Stimulated activated CD8-positive, alpha-beta memory T cell treated with anti-CD3 and anti-CD28 coated beads, Interleukin-7, amount 100 ng/mL, for 4 hours (primary cell): ENCODE results near the gene TFF3.
A peak's percentile ranks its signal among the peaks of the same experiment; 100 is the strongest.

Source experiments
- DNase-seq, 2 donors: peaks; one replicate each; pipeline ENCODE4 v3.0.0-alpha.2; 2020; ENCODE audit warnings: low read depth in 2 of 2

The TFF3 gene

DNA sequence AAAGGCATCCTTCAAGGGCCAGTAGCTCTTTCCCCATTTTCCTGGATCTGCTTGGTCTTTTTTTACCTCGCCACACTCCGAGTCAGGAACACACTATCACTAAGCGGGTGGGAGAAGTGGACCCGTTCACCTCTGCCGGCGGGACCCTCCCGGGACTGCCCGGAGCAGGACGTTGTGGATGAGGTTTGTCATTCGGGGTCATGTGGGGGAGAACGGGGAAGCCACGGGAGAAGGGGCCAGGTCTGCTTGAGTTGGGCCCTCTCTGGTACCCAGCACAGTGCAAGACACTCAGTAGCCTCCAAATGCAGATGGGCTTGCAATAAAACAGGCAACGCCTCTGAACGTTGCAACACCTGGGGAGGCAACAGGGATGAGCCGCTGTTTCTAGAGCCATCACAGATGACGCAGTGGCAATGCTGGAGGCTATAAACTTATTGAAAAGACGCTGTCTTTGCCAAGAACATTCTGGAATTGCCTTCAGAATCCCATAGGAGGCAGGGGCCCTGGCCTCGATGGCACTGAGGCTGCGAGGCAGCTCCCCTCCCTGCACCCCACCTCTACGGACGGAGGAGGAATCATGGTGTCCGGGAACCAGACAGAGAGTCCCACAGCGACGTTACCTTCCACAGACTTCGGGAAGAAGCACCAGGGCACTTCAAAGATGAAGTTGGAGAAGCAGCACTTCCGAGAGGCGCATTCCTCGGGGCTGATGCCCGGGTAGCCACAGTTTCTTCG lies 31.8 kb upstream of the TFF3 start:
- DNase-seq: no peak

DNA sequence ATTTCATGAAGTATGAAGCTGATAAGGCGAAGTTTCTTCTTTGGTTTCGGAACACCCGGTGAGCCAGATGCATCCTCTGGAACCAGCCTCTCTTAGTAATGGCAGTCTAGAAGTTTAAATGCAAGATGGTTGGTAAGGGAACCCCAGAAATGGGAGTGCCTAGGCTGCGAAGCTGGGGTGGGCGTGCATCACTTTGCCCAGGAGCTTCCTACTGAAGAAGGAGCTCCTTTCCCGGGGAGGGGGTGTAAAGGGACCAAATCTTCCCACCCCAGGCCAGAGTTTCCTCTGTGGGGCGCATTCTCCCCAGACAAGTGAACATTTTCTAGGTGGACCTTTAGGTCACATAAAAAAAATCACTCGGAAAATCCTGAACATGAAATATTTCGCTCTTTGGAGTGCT lies 31.2 kb upstream of the TFF3 start:
- no peak for DNase-seq

DNA sequence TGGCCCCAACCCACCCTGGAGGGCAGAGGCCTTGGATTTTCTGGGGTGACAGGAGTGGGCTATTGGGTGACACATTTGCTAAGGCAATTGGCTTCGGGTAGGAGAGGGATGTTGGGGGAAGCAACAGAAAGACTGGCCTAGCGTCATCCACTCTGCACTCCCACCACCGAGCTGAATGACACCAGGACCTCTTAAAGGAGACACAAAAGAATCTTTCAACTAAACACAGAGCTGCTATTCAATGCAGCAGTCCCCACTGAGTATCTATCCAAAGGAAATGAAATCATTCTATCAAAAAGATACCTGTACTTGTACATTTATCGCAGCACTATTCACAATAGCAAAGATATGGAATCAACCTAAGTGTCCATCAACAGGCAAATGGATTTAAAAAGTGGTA lies 29.4 kb upstream of the TFF3 start:
- DNase-seq: no peak

DNA sequence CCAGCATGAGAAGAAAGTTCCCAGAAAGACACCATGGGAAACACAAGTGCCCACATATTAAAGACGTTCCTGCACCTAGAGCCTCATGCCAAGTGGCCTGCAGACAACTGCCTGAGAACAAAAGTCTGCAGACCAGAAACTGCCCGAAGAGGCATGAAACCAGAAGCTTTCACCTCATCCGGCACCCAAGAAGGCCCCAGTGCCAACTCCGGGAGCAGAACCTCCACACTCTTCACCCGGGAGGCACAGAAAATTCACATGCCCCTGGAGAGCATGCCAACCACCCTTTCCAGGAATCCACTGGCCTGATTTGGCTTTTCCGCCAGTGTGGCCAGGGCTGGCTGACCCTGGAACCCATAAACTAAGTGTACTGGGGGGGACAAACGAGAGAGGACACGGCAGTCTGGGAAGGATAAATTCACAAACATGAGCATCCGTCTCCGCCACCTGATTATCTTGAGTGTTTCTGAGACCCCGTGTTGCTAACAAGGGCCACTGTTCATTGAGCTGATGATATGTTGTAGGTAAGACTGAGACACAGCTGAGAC lies 28.8 kb upstream of the TFF3 start:
- no peak for DNase-seq

DNA sequence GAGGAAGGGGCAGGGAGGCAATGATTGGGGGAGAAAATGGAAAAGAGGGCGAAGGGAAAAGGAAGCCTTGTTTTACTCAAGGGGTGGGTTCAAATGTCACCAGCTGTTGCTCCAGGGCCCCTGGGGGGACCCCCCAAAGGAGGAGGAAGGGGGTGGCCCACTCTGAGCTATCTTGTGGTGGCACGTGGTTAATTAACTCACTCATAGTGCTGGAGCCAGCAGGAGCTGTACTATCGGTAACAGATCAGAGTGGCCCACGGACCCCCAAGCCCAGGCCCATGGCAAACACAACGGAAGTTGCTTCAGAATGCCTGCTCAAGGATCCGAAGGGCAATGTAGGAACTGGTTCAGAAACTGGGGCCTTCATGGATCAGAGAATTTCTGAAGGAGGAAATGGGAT lies 28.3 kb upstream of the TFF3 start:
- no peak for DNase-seq

DNA sequence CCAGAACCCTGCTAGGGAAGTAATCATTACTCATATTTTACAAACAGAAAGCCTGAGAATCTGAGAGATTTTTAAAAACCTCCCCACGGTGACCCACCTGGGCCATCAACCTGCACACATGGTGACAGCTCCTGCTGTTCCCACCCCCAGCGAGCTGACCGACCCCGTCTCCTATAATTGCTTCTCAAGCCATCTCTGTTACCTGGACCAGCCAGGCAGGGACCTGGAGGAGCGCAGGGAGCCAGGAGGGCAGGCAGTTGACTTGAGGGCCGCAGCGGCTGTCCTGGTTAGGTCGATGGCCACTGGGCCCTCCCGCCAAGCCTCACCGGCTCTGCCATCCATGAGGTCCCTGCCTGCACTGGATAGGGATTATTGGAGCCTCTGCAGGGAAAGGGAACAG lies 27.9 kb upstream of the TFF3 start:
- no peak for DNase-seq

DNA sequence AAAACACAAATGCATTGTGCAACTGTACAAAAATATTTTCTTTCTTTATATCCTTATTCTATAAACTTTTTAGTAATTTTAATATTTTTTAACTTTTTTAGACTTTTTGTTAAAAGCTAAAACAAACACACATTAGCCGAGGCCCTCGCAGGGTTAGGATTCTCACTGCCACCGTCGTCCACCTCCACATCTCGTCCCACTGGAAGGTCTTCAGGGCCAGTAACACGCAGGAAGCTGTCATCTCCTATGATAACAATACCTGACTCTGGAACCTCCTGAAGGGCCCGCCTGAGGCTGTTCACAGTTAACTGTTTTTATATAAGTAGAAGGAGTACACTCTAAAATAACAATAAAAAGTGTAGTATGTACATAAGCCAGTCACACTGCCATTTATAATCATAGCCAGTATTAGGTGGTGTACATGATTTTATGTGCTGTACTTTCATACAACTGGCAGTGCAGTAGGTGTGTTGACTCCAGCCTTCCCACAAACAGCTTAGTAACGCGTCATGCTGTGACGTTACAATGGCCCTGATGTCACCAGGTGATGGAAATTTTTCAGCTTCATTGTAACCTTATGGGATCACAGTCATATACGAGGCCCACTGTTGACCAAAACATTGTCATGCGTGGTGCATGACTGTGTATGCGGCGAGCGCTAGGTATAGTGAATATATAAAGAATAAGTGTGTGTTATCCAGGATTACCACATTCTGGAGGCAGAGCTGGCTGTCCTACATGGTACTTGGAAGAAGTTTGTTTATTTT lies 26.8 kb upstream of the TFF3 start:
- no peak for DNase-seq

DNA sequence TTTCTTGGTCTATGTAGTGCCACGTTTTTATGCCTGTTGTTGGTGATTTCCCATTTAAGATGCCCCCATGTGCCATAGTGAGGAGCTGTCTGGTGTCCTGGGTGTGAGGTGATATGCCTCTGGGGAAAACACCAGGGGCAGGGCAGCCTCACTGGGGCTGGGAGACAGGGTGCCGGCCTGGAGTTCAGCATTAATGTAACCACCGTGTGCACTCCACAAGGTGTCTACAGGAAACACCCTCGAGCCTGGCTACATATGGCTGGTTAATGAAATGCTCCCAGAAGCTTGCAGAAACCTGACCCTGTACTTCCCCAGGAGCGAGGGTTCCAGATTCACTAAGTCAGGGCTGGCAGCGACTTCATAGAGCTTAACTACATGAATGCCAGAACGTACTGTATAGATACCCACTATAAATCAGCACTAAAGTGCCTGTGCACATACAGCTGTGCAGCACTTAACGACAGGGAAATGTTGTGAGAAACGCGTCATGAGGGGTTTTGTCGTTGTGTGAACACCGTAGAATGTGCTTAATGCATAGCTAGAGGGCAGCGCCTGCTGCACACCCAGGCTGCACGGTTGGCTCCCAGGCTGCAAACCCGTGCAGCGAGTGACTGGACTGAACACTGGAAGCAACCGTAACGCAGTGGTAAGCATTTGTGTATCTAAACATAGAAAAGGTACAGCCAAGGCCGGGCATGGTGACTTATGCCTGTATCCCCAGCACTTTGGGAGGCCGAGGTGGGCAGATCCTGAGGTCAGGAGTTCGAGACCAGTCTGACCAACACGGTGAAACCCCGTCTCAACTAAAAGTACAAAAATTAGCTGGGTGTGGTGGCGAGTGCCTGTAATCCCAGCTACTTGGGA lies 25.2 kb upstream of the TFF3 start:
- DNase-seq: no peak

DNA sequence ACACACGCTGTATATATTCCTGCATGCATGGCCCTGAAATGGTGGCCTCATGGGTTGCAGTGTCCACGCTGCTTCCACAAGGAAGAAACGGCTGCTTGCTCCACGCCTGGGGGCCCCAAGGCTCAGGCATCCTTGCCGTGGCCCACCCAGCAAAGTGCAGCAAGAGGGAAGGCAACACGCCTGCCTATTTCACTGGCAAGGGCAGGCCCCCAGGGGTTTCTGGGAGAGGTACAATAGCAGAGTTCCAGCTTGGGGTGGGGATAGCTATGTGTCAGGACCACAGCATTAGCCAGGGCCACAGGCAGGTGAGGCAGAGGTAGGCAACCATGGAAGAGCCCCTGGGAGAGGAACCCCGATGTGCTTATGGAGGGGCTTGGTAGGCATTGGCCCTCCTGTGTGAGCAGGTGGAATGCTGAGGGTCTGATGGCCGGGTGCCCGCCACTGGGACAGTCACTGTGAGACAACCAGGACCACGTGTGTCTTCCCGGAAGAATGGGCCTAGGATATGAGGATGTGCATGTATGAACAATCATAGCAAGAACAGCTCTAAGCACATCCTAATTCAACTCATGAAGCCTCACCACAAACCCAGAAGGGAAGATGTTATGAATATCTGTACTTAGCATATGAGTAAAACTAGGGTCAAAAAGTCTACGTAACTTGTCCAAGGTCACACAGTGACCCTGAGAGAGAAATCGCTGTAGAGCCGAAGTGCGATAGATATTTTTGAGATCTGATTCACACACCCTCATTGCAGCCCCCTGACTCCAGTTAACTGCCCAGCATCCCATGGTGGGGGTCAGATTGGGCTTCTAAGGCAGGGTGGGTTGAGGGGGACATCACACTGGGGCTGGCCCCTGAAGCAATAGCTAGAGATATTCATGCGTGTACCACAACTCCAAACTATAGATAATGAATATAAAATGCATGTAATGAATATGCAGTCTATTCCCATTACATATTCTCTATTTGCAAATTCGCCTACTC lies 23.8 kb upstream of the TFF3 start:
- no peak for DNase-seq

DNA sequence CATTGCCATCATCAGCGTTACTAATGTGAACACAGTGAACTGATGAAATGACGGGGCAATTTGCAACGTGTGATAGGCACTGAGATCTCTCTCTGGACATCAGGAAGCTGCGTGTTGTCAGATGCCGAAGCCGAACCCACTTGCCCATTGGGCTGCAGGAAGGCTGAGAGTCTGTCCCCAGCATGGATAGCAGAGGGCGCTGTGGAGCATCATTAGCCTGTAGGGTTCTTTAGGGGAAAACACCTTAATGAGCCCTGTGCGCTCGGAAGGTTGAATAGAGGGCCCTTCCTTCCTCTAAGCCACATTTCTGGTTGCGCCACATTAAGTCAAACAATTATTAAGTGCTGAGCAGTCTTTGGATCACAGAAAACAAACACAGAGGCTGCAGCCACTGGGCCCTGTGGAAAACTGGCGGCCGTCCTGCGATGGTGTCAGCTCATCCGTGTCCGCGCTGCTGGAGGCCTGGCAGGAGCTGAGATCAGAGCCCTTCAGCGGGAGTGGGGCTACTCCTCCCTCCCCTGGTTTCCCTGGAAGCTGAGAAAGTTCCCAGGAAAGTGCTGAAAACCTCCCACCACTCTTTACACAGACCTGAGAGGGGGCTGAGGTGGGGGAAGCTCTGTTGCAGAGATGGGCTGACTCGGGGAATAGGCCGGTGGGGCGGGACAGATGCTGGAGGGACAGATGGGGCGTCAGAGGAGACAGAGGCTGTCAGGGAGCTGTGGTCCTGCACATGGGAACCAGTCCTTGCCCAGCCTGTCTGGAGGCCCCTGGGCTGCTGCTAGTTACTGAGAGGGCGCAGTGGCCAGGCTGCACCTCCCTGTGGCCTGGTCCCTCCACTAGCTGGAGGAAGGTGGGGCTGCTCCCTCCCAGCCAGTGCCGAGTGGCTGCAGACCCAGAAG lies 22.9 kb upstream of the TFF3 start:
- peak; percentile 55 to 70 for DNase-seq

DNA sequence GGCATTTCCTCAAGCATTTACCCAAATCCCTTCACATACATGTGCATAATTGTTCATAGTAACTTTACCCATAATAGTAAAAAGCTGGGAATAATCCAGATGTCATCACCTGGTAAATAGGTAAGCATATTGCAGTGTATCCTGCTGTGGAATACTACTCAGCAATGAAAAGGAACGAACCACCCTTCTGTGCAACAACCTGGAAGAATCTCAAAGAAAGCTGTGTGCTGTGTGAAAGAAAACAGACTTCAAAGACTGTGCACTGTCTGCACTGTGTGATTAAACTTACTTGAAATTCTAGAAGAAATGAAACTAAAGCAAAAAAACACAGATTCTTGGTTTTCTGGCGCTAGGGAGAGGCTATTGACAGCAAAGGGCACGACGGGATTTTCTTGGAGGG lies 22.1 kb upstream of the TFF3 start:
- DNase-seq: no peak

DNA sequence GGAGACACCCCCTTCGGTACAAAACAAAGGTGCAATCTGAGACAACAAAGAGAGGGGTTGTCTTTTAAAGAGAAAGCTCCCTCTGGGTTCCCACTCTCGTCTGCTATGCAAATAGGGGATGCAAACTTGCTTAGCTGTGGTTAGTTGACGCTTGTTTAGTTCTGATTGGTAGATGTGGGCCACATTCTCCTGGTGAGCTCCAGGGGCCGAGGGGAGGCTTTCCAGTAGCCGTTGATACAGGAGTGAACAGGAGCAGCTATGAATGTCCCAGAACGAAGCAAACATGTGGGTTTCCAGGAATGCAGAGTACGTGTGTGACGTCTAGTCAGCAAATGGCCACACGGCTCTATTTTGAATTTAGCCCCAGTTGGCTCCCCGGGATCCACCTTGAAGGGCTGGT lies 20.8 kb upstream of the TFF3 start:
- no peak for DNase-seq

DNA sequence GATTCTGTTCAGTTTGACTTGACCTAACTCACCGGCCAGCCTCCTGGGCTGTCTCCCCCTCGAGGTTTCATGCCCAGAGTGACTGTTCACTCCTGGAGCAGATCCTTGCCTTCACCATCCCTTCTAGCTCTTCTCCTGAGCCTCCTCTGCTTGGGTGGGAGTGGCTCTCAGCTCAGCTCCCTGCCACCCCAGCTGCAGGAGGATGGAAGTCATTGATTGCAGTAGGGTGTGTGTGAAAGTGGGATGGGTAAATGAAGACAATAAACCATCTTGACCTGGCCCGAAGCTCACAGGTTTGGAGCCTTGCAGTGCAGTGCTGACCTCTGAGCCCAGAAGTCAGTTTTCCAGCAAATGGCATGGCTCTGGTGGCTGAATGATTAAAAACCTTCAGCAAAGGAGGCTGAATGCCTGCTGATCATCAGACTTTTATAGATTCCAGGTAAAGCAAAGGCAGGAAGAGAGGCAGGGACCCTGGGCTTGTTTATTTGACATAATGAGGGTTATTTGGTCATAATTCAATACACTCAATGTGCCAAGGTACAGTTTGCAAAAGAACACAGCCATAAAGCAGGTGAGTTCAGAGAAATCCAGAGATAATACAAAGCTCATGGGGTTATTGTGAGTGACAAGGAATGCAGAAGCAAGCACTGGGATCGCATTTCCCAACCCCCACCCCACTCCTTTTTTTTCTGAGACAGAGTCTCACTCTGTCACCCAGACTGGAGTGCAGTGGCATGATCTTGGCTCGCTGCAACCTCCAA lies 17.5 kb upstream of the TFF3 start:
- no peak for DNase-seq

DNA sequence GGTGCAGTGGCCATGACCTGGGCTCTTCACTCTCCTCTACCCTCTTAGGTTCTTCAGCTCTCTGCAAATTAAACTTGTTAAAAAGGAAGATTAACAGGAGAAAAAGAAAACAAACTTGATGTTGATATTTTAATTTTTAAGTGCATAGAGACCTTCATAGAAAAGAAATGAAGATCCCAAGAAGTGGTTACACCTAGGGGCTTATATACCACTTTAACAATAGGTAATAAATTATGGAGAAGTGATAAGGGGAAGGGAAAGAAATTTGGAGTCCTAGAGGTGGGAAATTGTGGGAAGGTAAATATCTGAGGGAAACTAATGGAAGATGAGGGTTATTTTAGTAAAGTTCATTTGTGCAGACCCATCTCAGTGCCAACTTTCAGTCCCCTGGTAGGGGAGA lies 16.5 kb upstream of the TFF3 start:
- DNase-seq: no peak

DNA sequence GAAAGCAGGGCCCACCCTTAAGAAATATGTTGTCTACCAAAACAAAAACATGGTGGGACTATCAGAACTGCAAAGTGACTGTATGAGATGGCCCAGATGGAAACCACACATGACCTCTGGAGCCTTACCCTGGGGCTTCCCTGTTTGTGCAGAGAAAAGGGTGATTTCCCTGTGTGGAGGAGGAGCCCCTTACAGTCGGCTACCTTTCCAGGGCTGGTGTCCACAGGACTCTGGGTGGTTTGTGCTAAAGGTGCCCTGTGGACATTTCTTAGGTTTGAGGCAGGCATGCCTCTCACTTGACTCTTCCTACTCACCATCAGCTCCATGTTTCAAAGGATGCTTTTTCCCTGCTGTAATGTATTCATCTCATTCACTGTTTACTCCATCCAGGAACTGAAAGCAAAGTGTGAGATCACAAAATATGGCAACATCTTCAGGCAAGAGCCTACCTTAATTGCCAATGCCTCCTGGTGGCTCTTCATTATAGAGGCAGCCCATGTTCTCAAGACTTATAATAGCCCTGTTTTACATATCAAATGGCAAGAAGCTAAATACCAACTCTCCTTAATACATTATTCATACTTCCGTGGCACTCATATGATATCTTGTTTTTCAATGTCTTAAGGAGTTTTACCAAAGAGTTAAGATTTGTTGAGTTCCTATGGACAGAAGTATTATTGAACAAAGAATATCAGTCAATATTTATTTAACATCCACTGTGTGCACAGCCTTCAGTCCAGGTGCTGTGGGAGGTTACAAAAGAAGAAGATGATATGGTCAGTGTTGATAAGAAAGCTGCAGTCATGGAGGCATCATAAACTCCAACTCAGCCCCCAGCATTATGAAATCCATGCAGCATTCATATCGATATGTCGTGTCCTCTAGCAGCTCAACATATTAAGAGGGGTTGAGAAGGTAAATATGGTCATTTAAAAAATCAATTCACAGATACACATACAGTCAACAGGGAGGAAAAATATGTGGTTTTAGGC lies 15.5 kb upstream of the TFF3 start:
- DNase-seq: no peak

DNA sequence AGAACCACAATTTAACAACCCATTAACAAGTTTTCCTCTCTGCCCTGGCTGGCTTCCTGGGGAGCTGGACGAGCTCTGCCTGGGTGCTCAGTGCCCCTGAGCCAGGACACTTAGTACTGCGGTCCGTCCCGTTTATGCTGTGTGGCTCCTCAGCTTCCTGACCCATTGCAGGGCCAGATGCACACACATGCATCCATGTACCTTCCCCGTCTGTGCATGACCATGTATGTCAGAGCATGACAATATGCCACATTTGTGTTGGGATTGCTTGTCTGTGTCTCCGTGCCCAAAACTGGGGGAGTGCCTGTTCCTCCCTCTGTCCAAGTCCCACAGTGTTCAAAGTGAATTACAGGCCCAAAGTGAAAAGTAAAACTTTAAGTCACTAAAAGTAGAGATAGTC lies 9.7 kb upstream of the TFF3 start:
- DNase-seq: no peak

DNA sequence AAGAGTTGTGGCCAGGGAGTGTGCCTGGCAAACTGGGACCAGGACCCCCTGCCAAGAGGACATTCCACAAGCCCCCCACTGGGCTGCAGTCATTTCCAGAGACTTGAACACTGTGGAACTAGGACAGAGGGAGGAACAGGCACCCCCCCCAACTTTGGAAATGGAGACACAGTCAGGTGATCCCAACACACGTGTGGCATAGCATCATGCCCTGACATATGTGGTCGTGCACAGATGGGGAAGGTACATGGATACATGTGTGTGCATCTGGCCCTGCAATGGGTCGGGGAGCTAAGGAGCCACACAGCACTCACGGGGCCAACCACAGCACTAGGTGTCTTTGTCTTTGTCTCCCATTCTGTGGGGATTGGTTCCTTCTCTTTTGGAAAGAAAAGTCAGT lies 6.6 kb upstream of the TFF3 start:
- no peak for DNase-seq

DNA sequence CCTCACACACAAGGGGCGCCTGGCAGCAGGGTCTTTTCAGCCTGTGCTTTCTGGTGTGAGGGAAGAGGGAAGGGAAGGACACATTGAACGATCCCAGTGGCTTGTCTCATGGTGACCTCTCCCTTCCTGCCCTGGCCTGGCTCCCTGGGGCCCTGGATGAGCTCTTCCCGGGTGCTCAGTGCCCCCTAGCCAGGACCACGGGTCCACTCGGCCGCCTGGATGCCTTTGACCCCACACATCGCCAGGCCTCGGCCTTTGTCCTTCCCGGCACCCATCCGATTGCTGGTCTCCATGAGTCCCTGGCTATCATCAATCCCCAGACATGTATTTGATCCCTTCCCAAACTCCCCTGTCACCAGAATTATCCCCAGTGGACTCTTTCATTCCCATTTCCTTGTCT lies 6.0 kb upstream of the TFF3 start:
- DNase-seq: no peak
